HG03354 (cell line): Measurements from ENCODE around the gene METTL15.
"Not testable (repeated sequence)": the region's sequence is repeated elsewhere in the genome, so short reads cannot be mapped to it uniquely, and the experiment has no call there.

Experiments
- ATAC-seq: cut with Tn5 transposase; IDR thresholded peaks from one replicate; pipeline ENCODE4 v1.9.1; 2021; ENCODE audit warnings: mild to moderate bottlenecking; ENCODE audit not compliant: unreplicated experiment, poor library complexity, severe bottlenecking

Gene METTL15

DNA sequence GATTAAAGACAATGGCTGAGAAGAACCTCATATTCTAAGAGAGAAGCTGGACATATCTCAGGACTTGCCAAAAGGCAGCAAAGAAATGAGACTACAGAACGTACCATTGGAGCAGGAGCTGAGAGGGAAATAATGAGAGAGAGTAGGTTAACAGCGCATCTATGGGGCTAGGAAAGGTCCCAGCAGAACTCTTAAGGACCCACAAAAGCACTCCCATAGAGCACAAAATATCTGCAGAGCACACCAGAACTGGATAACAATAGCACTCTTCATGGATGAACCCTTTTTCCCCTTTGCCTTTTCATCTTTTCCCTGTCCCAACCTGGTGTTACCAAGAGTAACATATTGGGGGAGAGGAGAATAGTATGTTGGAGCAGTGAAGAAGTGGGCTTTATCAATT is 245.8 kb downstream of the METTL15 start:
- ATAC-seq: no peak

DNA sequence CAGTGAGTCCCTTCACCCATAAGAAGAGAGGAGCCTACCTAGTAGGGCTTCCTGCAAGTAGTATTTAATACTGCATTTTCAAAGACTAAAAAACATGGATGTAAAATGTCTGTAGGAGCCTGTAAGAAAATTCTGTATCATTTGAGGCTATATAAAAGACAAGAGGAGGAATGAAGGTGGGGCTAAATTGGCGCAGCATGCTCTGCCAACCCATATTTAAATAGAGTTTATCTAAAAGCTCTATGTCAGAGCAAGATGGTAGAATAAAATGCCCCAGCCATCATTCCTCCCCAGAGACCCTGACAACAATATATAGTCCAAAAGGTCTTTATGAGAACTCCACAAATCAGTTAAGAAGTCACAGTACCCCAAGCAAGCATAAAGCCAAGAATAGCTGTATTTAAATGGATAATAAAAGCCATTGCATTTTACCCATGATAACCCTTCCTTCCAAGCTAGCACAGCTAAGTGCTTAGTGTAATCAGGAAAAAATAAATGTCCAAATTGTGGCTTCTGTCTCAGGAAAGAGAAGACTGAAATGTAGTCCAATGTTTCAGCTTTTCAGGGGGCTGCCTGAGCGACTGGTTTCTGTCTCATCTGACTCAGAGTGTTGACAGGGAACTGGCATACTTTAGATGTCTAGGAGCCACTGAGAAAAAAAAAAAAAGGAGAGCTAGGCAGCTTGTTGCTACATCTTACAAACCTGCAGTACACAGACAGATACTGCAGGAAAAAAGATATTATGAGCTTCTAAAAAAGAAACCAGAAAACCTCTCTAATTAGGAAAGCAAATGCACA is 258.6 kb downstream of the METTL15 start:
- no peak for ATAC-seq

DNA sequence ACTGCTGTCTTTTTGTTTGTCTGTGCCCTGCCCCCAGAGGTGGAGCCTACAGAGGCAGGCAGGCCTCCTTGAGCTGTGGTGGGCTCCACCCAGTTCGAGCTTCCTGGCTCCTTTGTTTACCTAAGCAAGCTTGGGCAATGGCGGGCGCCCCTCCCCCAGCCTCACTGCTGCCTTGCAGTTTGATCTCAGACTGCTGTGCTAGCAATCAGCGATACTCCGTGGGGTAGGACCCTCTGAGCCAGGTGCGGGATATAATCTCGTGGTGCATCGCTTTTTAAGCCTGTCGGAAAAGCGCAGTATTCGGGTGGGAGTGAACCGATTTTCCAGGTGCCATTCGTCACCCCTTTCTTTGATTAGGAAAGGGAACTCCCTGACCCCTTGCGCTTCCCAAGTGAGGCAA is 269.9 kb downstream of the METTL15 start:
- ATAC-seq: not testable (repeated sequence)
